SU-DHL-6 (cell line): ENCODE data around the gene ITPR3.

ENCODE experiments used
- H2AFZ ChIP-seq: fragments of 200-600 bp; sonication (generic); 2 replicates; pipeline ENCODE4 v1.6.1; 2014; ENCODE audit warnings: low read depth, mild to moderate bottlenecking, moderate library complexity, mixed read lengths, antibody characterized with exemption, low read length; ENCODE audit not compliant: severe bottlenecking
- H3F3A ChIP-seq: fragments of 200-600 bp; shearing (Covaris generic); 2 replicates; pipeline ENCODE4 v1.6.0; 2016; ENCODE audit warnings: antibody characterized with exemption, mild to moderate bottlenecking; ENCODE audit not compliant: insufficient read depth
- H3K27ac ChIP-seq: fragments of 200-600 bp; sonication (generic); 2 replicates; pipeline ENCODE4 v1.5.1; 2016; ENCODE audit warnings: low read depth, mild to moderate bottlenecking, low read length, moderate library complexity, mixed read lengths
- H3K27me3 ChIP-seq: fragments of 200-600 bp; sonication (generic), shearing (Covaris generic); 2 replicates; pipeline ENCODE4 v1.6.0; 2014; ENCODE audit warnings: mild to moderate bottlenecking, low read length
- H3K36me3 ChIP-seq: fragments of 200-600 bp; sonication (generic); 2 replicates; pipeline ENCODE4 v1.6.1; 2014; ENCODE audit warnings: mild to moderate bottlenecking, low read length, mixed read lengths
- H3K4me2 ChIP-seq: fragments of 300-600, 200-600 bp; shearing (Covaris generic), sonication (generic); 2 replicates; pipeline ENCODE4 v1.6.0; 2014; ENCODE audit warnings: low read length, low read depth, mild to moderate bottlenecking; ENCODE audit not compliant: poor library complexity, severe bottlenecking
- H3K4me3 ChIP-seq: fragments of 200-600 bp; sonication (generic); 2 replicates; pipeline ENCODE4 v1.5.1; 2014; ENCODE audit warnings: antibody characterized with exemption, low read length, mild to moderate bottlenecking, mixed read lengths; ENCODE audit not compliant: insufficient read depth, poor library complexity, severe bottlenecking
- H3K79me2 ChIP-seq: fragments of 200-600 bp; sonication (generic); 2 replicates; pipeline ENCODE4 v1.6.1; 2014; ENCODE audit warnings: mild to moderate bottlenecking, low read length, moderate library complexity; ENCODE audit not compliant: insufficient read depth
- H3K9ac ChIP-seq: fragments of 200-600 bp; sonication (generic); 2 replicates; pipeline ENCODE4 v1.7.0; 2014; ENCODE audit warnings: mild to moderate bottlenecking, low read length
- H3K9me2 ChIP-seq: fragments of 200-600 bp; sonication (generic); replicated peaks from 2 replicates; pipeline ENCODE4 v1.6.1; 2014; ENCODE audit warnings: low read length; ENCODE audit not compliant: insufficient read depth
- H3K9me3 ChIP-seq: fragments of 200-600 bp; sonication (generic); 2 replicates; pipeline ENCODE4 v1.6.1; 2014; ENCODE audit warnings: low read length, mixed read lengths; ENCODE audit not compliant: insufficient read depth
- H4K20me1 ChIP-seq: fragments of 200-600 bp; sonication (generic); 2 replicates; pipeline ENCODE4 v1.6.1; 2014; ENCODE audit warnings: low read depth, mild to moderate bottlenecking, antibody characterized with exemption, low read length, moderate library complexity, mixed read lengths
- EZH2phosphoT487 ChIP-seq: fragments of 200-600 bp; sonication (generic), shearing (Covaris generic); conservative IDR thresholded peaks from 2 replicates; pipeline ENCODE4 v1.6.1; 2018; ENCODE audit warnings: mild to moderate bottlenecking, antibody characterized with exemption, low read length, moderate library complexity, mixed read lengths
- TF ChIP-seq, protein P1 (sequence below): fragments of 200-600 bp; sonication (generic); IDR thresholded peaks from one replicate; pipeline ENCODE4 v1.5.1; 2017; ENCODE audit warnings: antibody characterized with exemption, mild to moderate bottlenecking, low read length, moderate library complexity; ENCODE audit not compliant: insufficient read depth, poor library complexity, severe bottlenecking

The ITPR3 gene

DNA sequence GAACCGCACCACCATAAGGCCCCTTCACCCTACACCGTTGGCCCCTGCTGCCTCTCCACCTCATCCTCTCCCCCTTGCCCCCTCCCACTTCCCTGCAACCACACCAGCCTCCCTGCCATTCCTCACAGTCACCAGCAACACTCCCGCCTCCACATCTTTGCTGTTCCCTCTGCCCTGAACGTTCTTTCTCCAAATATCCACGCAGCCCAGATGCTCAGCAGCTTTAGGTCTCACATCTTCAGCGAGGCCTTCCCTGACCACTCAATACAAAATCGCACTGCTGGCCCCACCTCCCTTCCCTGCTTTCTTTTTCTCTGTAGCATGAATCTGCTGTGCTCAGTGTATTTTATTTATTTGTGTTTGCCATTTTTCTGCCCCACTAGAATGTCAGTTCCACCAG is 20.5 kb downstream of the ITPR3 start:
- Histone ChIP-seq H3K9me3 (no peaks in the 10 kb centered on the region), H3K79me2 (peaks cover 33% of the 10 kb centered on the region), H3K4me3 (no peak overlapping the region), H4K20me1 (no peaks in the 10 kb centered on the region; the same call in 1 of the 2 replicates), H3F3A (no peaks in the 10 kb centered on the region), H3K9me2 (no peaks in the 10 kb centered on the region), H3K9ac (no peak overlapping the region), H3K36me3 (no peaks in the 10 kb centered on the region), H2AFZ (no peak overlapping the region), H3K27ac (no peak overlapping the region), H3K4me2 (no peak overlapping the region), H3K27me3 (no peaks in the 10 kb centered on the region)
- no peak for TF ChIP-seq EZH2phosphoT487
- TF ChIP-seq, protein P1, sequence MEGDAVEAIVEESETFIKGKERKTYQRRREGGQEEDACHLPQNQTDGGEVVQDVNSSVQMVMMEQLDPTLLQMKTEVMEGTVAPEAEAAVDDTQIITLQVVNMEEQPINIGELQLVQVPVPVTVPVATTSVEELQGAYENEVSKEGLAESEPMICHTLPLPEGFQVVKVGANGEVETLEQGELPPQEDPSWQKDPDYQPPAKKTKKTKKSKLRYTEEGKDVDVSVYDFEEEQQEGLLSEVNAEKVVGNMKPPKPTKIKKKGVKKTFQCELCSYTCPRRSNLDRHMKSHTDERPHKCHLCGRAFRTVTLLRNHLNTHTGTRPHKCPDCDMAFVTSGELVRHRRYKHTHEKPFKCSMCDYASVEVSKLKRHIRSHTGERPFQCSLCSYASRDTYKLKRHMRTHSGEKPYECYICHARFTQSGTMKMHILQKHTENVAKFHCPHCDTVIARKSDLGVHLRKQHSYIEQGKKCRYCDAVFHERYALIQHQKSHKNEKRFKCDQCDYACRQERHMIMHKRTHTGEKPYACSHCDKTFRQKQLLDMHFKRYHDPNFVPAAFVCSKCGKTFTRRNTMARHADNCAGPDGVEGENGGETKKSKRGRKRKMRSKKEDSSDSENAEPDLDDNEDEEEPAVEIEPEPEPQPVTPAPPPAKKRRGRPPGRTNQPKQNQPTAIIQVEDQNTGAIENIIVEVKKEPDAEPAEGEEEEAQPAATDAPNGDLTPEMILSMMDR = no peak

DNA sequence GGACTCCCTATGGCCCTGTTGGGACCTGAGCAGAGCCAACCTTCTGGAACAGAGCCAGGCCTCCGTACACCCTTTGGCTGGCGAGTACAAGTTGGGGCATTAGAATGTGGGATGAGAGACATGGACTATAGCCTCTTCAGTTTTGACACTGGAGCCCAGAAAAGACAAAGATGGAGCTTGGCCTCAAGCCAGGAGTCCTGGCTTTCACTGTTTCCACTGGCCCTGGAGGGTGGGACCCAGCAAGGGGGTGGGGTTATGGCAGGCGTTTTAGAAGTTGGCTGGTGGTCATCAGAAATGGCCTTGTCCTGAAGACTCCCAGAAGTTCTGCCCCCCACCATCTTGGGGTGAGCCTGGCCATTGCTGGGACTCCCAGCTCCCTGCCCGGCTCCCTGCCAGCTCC is 21.8 kb downstream of the ITPR3 start:
- H3K79me2 ChIP-seq = peaks cover 27% of the 10 kb centered on the region
- H3K4me2 ChIP-seq = no peak overlapping the region
- no peak overlapping the region for H3K4me3 ChIP-seq
- H3F3A ChIP-seq = no peaks in the 10 kb centered on the region
- no peak overlapping the region for H3K9ac ChIP-seq
- H3K27ac ChIP-seq = no peak overlapping the region
- H4K20me1 ChIP-seq = no peaks in the 10 kb centered on the region; the same call in 1 of the 2 replicates
- TF ChIP-seq, protein P1 = no peak
- no peak for TF ChIP-seq EZH2phosphoT487
- H3K9me3 ChIP-seq = no peaks in the 10 kb centered on the region
- no peaks in the 10 kb centered on the region for H3K9me2 ChIP-seq
- no peaks in the 10 kb centered on the region for H3K36me3 ChIP-seq
- no peaks in the 10 kb centered on the region for H3K27me3 ChIP-seq
- H2AFZ ChIP-seq = no peak overlapping the region

DNA sequence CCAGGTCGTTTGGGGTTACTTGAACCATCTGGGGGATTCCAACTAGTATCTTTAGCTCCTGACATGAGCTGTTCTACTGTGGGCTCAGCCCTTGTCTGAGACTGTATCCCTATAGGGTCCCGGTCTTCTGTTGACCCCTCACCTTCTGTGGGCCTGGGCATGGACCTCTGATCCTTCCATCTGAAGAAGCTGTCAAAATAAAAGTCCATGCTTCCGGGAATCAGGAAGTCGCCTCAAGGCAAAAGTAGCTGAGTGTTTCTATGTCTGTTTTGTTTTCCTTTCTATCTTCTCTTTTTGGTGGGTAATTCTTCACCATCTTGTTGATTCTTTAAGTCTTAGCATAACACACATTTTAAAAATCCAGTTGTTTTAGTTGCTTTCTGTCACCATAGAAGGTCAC is 30.3 kb downstream of the ITPR3 start:
- Histone ChIP-seq H3K9me2 (no peaks in the 10 kb centered on the region), H3F3A (0 out of 2 replicates have a peak, but pooled peaks cover 2% of the 10 kb centered on the region), H3K4me2 (no peak overlapping the region), H3K9ac (no peak overlapping the region), H3K79me2 (peaks cover 12% of the 10 kb centered on the region; the same call in 1 of the 2 replicates), H3K36me3 (no peaks in the 10 kb centered on the region), H2AFZ (no peak overlapping the region), H4K20me1 (no peaks in the 10 kb centered on the region), H3K27me3 (no peaks in the 10 kb centered on the region), H3K9me3 (no peaks in the 10 kb centered on the region), H3K4me3 (no peak overlapping the region), H3K27ac (no peak overlapping the region)
- TF ChIP-seq, protein P1 = no peak
- TF ChIP-seq EZH2phosphoT487 = no peak
